Dendritic cell treated with granulocyte-macrophage colony-stimulating factor and Interleukin-4, amounts not matched to agents 40 ng/mL and 50 ng/mL, for 4 days (primary cell): ENCODE results near the gene GPATCH4.
A peak's percentile ranks its signal among the peaks of the same experiment; 100 is the strongest.
"Not testable (repeated sequence)": the region's sequence is repeated elsewhere in the genome, so short reads cannot be mapped to it uniquely, and the experiment has no call there.

ENCODE experiments used
- H3K27ac Mint-ChIP-seq: one replicate; pipeline ENCODE4 v1.8.0; 2022; ENCODE audit warnings: mild to moderate bottlenecking, mixed read lengths
- H3K27me3 Mint-ChIP-seq: one replicate; pipeline ENCODE4 v1.8.0; 2022; ENCODE audit warnings: mild to moderate bottlenecking, mixed read lengths
- H3K36me3 Mint-ChIP-seq: one replicate; pipeline ENCODE4 v1.8.0; 2022; ENCODE audit warnings: low read depth, mixed read lengths
- H3K4me1 Mint-ChIP-seq: one replicate; pipeline ENCODE4 v1.8.0; 2022; ENCODE audit warnings: low read depth, mixed read lengths
- H3K4me3 Mint-ChIP-seq: one replicate; pipeline ENCODE4 v1.8.0; 2022; ENCODE audit warnings: mild to moderate bottlenecking, moderate library complexity, mixed read lengths
- H3K9me3 Mint-ChIP-seq: one replicate; pipeline ENCODE4 v1.8.0; 2022; ENCODE audit warnings: mixed read lengths
- intact Hi-C: fragments of 100-400 bp; cut with micrococcal nuclease; formaldehyde crosslinking; loops from one replicate; pipeline ENCODE4 v1.15.0; 2022

GPATCH4 gene

GRCh38 chr1:156598125-156598524, 3.2 kb downstream of the GPATCH4 start:
- no peak overlapping the region for H3K4me3 Mint-ChIP-seq
- no peaks in the 10 kb centered on the region for H3K27me3 Mint-ChIP-seq
- intact Hi-C loops, result no loop called here
- H3K36me3 Mint-ChIP-seq, result peaks cover 54% of the 10 kb centered on the region
- peaks cover 23% of the 10 kb centered on the region for H3K4me1 Mint-ChIP-seq
- H3K9me3 Mint-ChIP-seq, result no peaks in the 10 kb centered on the region
- H3K27ac Mint-ChIP-seq, result no peak overlapping the region

- peaks cover 53% of the 10 kb centered on the region for H3K36me3 Mint-ChIP-seq
- intact Hi-C loops, result no loop called here
Measured at GRCh38 chr1:156596426-156596825, 4.9 kb downstream of the GPATCH4 start.

GRCh38 chr1:156595016-156595415, 6.3 kb downstream of the GPATCH4 start:
- intact Hi-C loops, result no loop called here
- H3K27ac Mint-ChIP-seq, result no peak overlapping the region
- no peaks in the 10 kb centered on the region for H3K27me3 Mint-ChIP-seq
- H3K4me1 Mint-ChIP-seq, result peaks cover 17% of the 10 kb centered on the region
- H3K36me3 Mint-ChIP-seq, result peaks cover 47% of the 10 kb centered on the region
- no peak overlapping the region for H3K4me3 Mint-ChIP-seq
- H3K9me3 Mint-ChIP-seq, result no peaks in the 10 kb centered on the region

More at GRCh38 chr1:156596426-156596825, 4.9 kb downstream of the GPATCH4 start:
- peaks cover 23% of the 10 kb centered on the region for H3K4me1 Mint-ChIP-seq
- H3K4me3 Mint-ChIP-seq, result no peak overlapping the region
- H3K27me3 Mint-ChIP-seq, result no peaks in the 10 kb centered on the region
- H3K27ac Mint-ChIP-seq, result no peak overlapping the region
- no peaks in the 10 kb centered on the region for H3K9me3 Mint-ChIP-seq

- peaks cover 17% of the 10 kb centered on the region for H3K4me1 Mint-ChIP-seq
- intact Hi-C loops, result no loop called here
- peaks cover 47% of the 10 kb centered on the region for H3K36me3 Mint-ChIP-seq
- no peaks in the 10 kb centered on the region for H3K27me3 Mint-ChIP-seq
- no peaks in the 10 kb centered on the region for H3K9me3 Mint-ChIP-seq
- H3K4me3 Mint-ChIP-seq, result no peak overlapping the region
- H3K27ac Mint-ChIP-seq, result no peak overlapping the region
Measured at GRCh38 chr1:156594190-156594589, 7.1 kb downstream of the GPATCH4 start.

GRCh38 chr1:156593661-156593989, 7.7 kb downstream of the GPATCH4 start:
- H3K9me3 Mint-ChIP-seq, result no peaks in the 10 kb centered on the region
- H3K36me3 Mint-ChIP-seq, result peaks cover 44% of the 10 kb centered on the region
- H3K27me3 Mint-ChIP-seq, result no peaks in the 10 kb centered on the region
- H3K4me3 Mint-ChIP-seq, result no peak overlapping the region
- H3K27ac Mint-ChIP-seq, result no peak overlapping the region
- intact Hi-C loops, result no loop called here
- H3K4me1 Mint-ChIP-seq, result peaks cover 14% of the 10 kb centered on the region

GRCh38 chr1:156592910-156593660, 8.2 kb downstream of the GPATCH4 start:
- intact Hi-C loops, result no loop called here
- peaks cover 38% of the 10 kb centered on the region for H3K36me3 Mint-ChIP-seq
- no peaks in the 10 kb centered on the region for H3K9me3 Mint-ChIP-seq
- H3K27ac Mint-ChIP-seq, result no peak overlapping the region
- H3K4me1 Mint-ChIP-seq, result peaks cover 9% of the 10 kb centered on the region
- H3K4me3 Mint-ChIP-seq, result peak overlapping the region; percentile 80
- no peaks in the 10 kb centered on the region for H3K27me3 Mint-ChIP-seq

GRCh38 chr1:156592158-156592909, 8.9 kb downstream of the GPATCH4 start:
- Mint-ChIP-seq H3K4me1 (peaks cover 9% of the 10 kb centered on the region), H3K27me3 (no peaks in the 10 kb centered on the region), H3K9me3 (no peaks in the 10 kb centered on the region), H3K36me3 (peaks cover 31% of the 10 kb centered on the region), H3K27ac (peak overlapping the region; percentile 75), H3K4me3 (peak overlapping the region; percentile 80)
- intact Hi-C loops, result no loop called here

GRCh38 chr1:156591432-156592157, 9.7 kb downstream of the GPATCH4 start, which contains the start of gene NAXE:
NAXE (plus strand) TSS chr1:156591776; CDS start chr1:156591805, 29 bp downstream.
- intact Hi-C loops, result no loop called here
- Mint-ChIP-seq H3K4me3 (peak within 1 kb of the TSS; percentile 80), H3K27ac (peak within 1 kb of the TSS; percentile 75), H3K9me3 (no peaks in the 10 kb centered on the region), H3K27me3 (no peaks in the 10 kb centered on the region), H3K36me3 (peaks cover 23% of the 10 kb centered on the region), H3K4me1 (peaks cover 9% of the 10 kb centered on the region)

GRCh38 chr1:156591181-156591431, 10.2 kb downstream of the GPATCH4 start:
- no peaks in the 10 kb centered on the region for H3K27me3 Mint-ChIP-seq
- no peaks in the 10 kb centered on the region for H3K9me3 Mint-ChIP-seq
- intact Hi-C loops, result no loop called here
- peak overlapping the region; percentile 80 for H3K4me3 Mint-ChIP-seq
- H3K36me3 Mint-ChIP-seq, result peaks cover 18% of the 10 kb centered on the region
- H3K4me1 Mint-ChIP-seq, result peaks cover 9% of the 10 kb centered on the region
- H3K27ac Mint-ChIP-seq, result peak overlapping the region; percentile 75

GRCh38 chr1:156590326-156591180, 10.7 kb downstream of the GPATCH4 start:
- intact Hi-C loops, result no loop called here
- peaks cover 9% of the 10 kb centered on the region for H3K4me1 Mint-ChIP-seq
- H3K27ac Mint-ChIP-seq, result no peak overlapping the region
- H3K9me3 Mint-ChIP-seq, result no peaks in the 10 kb centered on the region
- H3K4me3 Mint-ChIP-seq, result no peak overlapping the region
- no peaks in the 10 kb centered on the region for H3K27me3 Mint-ChIP-seq
- H3K36me3 Mint-ChIP-seq, result peaks cover 13% of the 10 kb centered on the region

GRCh38 chr1:156589546-156589945, 11.7 kb downstream of the GPATCH4 start:
- intact Hi-C loops, result no loop called here
- Mint-ChIP-seq H3K4me3 (no peak overlapping the region), H3K27me3 (no peaks in the 10 kb centered on the region), H3K9me3 (no peaks in the 10 kb centered on the region), H3K4me1 (peaks cover 9% of the 10 kb centered on the region), H3K27ac (no peak overlapping the region), H3K36me3 (peaks cover 3% of the 10 kb centered on the region)

- H3K4me3 Mint-ChIP-seq, H3K9me3 Mint-ChIP-seq, H3K36me3 Mint-ChIP-seq, H3K27ac Mint-ChIP-seq, intact Hi-C loops, H3K27me3 Mint-ChIP-seq: not testable (repeated sequence)
- H3K4me1 Mint-ChIP-seq, result peaks cover 21% of the 10 kb centered on the region
Measured at GRCh38 chr1:156587927-156588326, 13.4 kb downstream of the GPATCH4 start.

GRCh38 chr1:156586892-156587477, 14.3 kb downstream of the GPATCH4 start:
- Mint-ChIP-seq H3K27me3 (peaks cover 3% of the 10 kb centered on the region), H3K27ac (no peak overlapping the region), H3K36me3 (no peaks in the 10 kb centered on the region), H3K4me3 (no peak overlapping the region), H3K9me3 (no peaks in the 10 kb centered on the region), H3K4me1 (peaks cover 22% of the 10 kb centered on the region)
- intact Hi-C loops, result no loop called here
